Measurements from ENCODE around the gene PTPRN2.
"Not testable (repeated sequence)": the region's sequence is repeated elsewhere in the genome, so short reads cannot be mapped to it uniquely, and the experiment has no call there.

PTPRN2 gene

DNA sequence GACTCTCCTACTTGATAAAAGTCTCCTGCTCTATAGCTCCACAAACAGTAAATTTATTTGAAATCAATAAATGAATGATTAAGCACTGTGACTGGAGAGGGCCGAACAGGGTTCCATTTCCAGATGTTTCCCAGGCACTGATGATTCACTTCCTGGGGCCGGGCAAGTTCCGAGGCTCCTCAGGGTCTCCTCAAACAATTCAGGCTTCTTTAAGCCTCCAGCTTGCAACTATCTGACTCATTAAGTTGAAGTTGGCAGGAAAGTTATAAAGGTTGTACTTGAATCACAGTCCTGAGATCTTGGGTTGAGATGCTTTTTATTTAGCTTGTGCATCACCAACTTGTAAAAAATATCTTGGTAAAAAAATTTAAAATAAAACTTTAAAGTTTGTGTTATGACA is 637.9 kb downstream of the PTPRN2 start:
- DNase-seq: no peak

DNA sequence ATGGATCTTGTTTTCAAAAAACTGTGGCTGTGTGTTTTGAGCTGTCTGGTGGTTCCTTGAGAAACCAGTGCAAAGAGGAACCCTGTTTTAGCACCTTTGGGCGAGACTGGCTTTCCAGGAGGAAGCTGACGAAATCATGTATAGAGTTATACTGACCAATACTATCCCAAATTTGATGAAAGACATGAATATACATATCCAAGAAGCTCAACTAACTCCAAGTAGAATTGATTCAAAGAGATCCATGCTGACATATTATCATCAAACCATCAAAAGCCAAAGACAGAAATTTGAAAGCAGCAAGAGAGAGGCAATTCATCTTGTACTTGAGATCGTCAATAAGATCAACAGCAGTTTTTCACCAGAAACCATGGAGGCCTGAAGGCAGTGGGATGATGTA is 640.1 kb downstream of the PTPRN2 start:
- DNase-seq: no peak

DNA sequence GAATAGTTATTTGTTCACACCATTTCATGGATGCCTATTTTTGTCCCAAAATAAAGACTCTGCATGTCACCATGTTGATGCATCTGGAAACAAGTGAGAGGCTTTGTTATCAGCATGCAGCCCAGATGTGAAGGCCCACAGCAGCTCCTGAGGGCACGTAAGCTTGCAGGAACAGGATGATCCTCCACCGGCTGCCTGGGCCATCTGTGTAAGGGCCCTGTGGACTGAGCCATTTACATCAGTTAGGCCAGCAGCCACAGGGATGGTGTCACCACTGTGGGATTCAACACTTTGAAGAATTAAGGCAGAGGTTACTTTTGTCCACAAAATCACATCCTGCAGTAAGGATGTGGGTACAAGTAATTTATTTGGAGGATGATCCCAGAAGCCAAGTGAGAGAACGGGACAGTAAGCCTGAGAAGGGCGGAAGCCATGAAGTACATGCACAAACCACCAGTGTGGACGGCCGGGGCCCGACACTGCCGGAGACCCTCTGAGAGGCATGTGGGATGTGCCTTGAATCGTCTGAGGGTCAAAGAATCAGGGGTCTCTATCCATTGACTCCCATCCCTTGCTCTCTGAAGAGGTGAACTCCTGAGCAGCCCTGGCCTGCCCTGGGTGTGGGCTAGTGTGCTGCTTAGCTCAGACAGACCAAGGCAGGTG is 641.1 kb downstream of the PTPRN2 start:
- DNase-seq: no peak

DNA sequence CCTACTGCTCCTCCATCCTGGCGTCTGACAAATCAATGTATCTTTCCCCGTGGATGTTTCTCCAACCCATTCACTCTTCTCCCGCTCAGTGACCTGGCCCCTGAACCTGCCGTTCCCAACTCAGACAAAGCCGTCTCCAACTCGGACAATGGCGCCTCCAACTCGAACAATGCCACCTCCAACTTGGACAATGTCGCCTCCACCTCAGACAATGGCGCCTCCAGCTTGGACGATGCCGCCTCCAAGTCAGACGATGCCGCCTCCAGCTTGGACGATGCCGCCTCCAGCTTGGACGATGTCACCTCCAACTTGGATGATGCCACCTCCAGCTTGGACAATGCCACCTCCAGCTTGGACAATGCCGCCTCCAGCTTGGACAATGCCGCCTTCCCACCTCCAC is 642.2 kb downstream of the PTPRN2 start:
- DNase-seq: no peak

DNA sequence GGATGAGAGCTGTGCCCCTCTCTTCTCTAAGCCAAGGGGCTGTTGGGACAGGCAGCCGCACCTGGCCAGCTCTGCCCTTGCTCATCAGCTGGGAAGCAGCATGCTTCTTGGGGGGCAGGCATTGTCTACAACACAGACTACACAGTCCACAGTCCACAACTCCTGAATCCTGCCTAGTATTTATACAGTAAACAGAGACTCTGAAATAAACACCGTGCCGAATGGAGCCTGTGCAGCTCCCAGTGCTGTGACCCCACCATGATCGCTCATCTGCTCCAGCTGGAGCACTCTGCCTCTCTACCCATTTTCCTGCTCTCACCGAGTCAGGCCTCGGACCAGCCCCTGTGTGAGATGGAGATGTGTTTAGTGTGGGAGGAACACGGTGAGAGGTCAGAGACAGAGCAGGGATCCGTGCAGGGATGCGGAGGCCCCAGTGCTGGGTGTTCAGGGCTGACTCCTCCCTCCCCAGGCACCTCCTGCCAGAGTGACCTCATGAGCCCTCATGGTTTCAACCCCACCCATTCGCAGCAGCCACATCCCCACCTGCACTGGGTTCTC is 642.8 kb downstream of the PTPRN2 start:
- DNase-seq: no peak

DNA sequence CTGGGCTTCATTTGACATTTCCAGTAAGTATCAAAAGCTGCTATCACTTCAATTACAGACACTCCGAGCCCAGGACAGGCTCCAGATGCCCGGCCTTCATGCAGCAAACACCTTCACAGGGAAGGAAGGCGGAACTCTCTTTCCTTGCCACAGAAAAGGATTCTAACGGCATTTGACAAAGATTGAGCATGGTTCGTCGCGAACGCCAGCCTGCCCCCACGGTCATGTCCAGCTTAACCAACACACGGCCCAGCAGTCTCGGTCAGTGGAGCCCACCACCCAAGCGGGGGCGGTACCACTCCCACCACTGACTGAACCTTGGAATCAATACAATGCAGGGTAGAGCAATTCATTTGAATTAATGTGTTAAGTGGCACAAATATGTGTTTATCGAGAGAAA is 643.6 kb downstream of the PTPRN2 start:
- no peak for DNase-seq

DNA sequence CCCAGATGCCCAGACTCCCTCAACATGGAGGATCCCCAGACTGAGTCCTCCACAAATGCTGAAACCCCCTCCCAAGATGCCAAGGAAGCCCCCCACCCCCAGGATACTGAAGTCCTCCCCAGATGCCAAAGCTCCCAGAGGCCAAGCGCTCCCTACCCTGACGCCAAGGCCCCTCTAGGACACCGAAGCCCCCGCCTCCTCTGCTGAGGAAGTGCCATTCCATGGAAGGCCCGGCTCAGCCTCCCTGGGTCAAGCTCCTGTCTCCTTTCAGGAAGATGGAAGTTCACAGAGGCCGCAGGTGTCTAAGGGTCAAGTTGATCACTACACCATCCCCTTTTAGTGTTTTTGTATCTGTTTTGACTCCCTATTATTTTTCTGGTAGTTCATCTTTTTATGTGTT is 644.1 kb downstream of the PTPRN2 start:
- DNase-seq: no peak

DNA sequence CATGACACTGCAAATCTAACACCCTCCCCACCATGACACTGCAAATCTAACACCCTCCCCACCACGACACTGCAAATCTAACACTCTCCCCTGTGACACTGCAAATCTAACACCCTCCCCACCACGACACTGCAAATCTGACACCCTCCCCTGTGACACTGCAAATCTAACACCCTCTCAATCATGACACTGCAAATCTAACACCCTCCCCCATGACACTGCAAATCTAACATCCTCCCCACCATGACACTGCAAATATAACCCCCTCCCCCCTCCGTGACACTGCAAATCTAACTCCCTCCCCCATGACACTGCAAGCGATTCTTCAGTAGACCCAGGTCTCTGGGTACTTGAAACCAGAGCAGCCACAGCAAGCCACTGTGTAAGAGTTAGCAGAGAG is 646.4 kb downstream of the PTPRN2 start:
- DNase-seq: no peak

DNA sequence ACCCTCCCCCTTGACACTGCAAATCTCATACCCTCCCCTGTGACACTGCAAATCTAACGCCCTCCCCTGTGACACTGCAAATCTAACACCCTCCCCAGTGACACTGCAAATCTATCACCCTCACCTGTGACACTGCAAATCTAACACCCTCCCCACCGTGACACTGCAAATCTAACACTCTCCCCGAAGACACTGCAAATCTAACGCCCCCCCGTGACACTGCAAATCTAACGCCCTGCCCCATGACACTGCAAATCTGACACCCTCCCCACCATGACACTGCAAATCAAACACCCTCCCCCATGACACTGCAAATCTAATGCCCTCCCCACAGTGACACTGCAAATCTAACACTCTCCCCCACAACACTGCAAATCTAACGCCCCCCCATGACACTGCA is 647.1 kb downstream of the PTPRN2 start:
- DNase-seq: no peak

DNA sequence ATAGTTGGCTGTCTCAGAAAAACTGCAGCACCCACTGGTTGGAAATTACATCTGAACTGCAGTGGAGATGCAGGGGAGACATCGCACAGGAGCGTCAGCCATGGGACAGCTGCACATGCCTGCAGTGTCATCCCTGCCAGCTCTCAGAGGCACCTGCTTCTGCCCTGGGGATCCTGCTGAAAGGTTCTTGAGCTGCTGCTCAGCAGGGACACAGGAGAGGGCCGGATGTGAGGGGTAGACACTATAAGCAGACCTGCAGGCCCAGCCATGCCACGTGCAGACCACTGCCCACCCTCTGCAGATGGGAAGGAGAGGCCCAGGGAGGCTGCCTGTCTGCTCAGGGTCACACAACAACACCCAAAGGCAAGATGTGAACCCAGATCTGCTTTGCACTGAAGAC is 649.4 kb downstream of the PTPRN2 start:
- no peak for DNase-seq

DNA sequence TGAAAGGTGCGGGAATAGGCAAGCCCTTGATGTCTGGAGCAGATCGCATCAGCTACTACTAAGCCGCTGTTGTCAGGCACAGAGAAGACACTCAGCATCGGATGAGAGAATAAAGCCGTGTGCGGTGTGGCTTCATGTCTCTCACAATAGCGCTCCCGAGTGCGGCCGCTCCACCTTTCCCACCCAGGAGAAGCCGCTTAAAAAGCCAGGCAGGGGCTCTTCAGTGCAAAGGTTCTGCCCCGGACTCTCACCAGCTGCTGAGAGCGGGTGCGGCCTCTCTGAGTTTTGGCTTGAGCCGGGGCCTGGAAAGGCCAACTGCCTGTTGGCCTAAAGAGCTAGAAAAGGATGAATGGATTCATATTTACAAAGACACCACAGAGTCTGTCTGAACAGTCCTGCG is 650.2 kb downstream of the PTPRN2 start:
- no peak for DNase-seq

DNA sequence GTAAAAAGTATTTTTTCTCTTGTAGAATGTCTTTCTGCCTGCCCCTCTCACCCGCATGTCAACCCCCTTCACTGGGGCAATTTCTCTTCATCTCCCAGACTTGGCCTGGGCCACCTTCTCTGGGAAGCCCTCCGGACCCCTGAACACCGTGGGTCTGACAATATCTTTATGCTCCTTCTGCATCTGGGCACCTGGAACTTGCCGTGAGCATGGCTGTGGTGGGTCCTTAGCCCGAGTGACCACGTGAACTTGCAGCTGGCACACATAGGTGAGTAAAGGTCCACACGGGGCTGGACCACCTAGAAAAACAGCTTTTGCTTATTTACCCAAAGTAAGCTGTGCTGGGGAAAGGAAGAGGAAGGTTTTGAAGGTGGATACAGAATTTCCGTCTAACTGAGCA is 650.6 kb downstream of the PTPRN2 start:
- no peak for DNase-seq

DNA sequence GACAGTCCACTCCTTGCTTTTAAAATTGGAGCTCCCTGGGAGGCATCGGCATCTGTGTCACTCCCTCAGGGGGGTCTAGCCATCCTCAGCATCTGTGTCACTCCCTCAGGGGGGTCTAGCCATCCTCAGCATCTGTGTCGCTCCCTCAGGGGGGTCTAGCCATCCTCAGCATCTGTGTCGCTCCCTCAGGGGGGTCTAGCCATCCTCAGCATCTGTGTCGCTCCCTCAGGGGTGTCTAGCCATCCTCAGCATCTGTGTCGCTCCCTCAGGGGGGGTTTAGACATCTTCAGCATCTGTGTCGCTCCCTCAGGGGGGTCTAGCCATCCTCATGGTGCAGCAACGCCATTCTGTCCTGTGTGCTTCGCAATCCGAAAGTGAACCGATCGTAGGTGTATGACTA is 651.9 kb downstream of the PTPRN2 start:
- not testable (repeated sequence) for DNase-seq

DNA sequence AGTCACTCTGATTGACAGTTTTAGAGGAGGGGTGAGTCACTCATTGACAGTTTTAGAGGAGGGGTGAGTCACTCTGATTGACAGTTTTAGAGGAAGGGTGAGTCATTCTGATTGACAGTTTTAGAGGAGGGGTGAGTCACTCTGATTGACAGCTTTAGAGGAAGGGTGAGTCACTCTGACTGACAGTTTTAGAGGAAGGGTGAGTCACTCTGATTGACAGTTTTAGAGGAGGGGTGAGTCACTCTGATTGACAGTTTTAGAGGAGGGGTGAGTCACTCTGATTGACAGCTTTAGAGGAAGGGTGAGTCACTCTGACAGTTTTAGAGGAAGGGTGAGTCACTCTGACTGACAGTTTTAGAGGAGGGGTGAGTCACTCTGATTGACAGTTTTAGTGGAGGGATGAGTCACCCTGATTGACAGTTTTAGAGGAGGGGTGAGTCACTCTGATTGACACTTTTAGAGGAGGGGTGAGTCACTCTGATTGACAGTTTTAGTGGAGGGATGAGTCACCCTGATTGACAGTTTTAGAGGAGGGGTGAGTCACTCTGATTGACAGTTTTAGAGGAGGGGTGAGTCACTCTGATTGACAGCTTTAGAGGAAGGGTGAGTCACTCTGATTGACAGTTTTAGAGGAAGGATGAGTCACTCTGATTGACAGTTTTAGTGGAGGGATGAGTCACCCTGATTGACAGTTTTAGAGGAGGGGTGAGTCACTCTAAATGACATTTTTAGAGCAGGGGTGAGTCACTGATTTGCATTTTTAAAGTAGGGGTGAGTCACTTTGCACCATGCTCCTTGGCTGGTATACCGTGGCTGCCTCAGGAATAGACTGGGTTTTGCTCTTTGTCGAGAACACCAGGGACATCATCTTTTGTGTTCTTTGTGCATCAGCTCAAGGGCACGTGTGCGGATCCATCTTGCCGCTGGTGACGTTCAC is 654.1 kb downstream of the PTPRN2 start:
- DNase-seq: not testable (repeated sequence)

DNA sequence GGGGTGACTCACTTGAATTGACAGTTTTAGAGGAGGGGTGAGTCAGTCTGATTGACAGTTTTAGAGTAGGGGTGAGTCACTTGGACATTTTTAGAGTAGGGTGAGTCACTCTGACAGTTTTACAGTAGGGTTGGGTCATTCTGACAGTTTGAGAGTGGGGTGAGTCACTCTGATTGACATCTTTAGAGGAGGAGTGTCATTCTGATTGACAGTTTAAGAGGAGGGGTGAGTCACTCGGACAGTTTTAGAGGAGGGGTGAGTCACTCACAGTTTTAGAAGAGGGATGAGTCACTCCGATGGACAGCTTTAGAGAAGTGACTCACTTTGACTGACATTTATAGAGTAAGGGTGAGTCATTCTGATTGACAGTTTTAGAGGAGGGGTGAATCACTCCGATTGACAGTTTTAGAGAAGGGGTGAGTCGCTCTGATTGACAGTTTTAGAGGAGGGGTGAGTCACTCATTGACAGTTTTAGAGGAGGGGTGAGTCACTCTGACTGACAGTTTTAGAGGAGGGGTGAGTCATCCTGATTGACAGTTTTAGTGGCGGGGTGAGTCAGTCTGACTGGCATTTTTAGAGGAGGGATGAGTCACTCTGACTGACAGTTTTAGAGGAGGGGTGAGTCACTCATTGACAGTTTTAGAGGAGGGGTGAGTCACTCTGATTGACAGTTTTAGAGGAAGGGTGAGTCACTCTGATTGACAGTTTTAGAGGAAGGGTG is 655.0 kb downstream of the PTPRN2 start:
- no peak for DNase-seq

DNA sequence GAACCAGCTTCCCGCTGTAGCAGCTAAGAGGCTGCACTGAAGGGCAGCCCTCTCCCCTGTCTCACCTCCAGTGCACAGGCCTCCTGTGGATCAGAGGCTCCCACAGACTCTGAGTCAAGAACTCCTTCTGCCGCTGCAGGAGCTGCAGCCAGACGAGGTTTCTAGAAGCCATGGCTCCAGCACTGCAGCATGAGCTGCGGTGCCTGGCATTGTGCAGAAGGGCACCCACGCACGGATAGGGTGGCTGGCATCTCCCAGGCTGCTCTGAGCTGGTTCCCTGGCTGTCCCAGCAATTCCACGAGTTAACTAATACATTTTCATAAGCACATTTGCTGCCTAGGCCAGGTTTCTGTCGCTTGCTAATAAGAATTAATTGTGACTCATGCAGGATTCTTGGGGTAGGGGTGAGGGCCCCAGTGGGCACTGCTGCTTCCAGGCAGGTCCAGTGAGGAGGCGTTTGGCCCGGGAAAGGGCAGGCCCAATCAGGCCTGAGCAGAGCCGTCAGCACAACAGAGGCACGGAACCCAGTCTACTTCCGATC is 656.6 kb downstream of the PTPRN2 start:
- no peak for DNase-seq

DNA sequence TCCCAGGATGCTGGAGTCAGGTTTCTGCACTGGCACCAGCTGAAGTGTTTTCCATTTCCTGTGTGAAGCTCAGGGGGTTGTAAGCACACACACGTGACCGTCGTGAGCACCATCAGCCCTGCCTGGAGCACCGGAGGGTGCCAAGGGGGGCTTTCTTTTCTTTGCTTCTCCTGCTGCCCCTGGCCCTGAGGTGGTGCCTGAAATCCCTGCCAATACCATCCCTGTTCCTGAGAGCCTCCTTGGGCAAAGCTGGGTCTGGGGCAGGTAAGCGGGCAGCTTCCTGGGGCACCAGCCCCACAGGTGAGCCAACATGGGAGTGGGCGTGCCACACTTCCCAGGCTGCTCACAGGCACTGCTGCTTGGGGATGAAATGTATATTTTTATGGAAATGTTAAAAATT is 657.2 kb downstream of the PTPRN2 start:
- DNase-seq: no peak

DNA sequence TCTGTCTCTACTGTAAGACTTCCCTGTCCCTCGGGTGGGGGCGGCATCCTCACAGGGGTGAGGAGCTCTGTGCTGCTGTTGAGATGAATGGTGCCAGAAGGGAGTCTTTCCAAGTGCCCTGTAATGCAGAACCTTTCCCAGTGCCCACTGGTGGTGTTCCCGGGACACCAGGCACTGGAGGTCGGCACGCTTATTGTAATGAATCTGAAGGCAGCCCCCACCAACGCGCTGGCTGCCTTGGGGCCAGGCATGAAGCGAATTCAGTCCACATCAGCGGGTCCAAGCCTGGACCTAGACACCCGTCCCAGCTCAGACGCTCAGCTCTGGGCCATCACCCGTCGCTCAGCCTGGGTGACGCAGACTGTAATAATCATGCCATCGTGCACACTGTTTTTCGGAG is 658.0 kb downstream of the PTPRN2 start:
- DNase-seq: no peak

DNA sequence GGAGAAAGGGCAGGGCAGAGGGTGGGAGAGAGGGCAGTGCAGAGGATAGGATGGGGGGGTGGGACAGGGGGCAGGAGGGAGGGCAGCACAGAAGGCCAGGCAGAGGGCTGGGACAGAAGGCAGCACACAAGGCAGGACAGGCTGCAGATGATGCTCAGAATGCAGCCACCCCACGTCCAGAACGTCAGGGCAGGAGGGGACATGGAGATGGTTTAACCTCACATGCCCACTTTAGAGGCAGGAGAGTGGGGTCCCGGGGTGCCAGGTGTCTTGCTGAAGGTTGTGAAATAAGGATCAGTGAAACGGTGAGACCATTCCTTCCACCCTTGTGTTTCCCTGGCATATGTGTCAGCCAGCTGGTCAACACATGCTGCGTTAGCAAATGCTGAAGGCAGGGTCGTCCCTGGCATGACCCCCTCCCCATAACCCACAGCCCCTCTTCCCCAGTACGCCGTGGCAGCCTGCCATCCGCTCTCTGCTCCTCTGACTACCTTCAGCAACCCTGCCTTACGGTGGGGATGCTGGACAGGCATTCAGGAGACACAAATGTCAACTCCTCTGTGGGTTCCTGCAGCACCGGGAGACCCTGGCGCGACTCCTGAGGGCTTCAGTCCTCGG is 658.7 kb downstream of the PTPRN2 start:
- no peak for DNase-seq

DNA sequence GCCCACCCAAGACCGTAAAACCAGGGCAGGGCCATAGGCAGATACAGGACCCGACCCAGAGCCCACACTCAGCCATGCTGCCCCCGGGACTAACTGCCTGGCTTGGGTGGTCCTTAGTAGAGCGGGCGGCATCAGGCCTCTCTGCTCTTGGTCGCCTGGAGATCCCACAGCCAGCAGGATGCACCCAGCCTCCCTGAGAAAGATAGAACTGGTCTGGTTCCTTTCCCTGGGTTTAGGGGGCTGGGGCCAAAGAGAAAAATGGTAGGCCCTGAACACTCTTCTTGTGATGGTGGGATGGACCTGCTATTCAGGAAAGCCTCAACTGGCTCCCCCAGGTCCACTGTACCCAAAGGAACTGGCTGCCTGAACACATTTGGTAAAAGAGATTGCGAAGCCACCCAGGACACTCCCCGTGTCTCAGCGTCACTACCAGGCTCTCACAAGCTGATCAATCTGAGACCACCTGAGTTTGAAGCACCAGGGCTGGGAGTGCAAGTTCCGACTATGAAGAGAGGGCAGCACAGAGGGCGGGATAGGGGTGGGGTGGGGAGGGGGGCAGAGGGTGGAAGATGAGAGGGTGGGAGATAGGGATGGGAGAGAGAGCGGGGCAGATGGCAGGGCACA is 659.3 kb downstream of the PTPRN2 start:
- no peak for DNase-seq

DNA sequence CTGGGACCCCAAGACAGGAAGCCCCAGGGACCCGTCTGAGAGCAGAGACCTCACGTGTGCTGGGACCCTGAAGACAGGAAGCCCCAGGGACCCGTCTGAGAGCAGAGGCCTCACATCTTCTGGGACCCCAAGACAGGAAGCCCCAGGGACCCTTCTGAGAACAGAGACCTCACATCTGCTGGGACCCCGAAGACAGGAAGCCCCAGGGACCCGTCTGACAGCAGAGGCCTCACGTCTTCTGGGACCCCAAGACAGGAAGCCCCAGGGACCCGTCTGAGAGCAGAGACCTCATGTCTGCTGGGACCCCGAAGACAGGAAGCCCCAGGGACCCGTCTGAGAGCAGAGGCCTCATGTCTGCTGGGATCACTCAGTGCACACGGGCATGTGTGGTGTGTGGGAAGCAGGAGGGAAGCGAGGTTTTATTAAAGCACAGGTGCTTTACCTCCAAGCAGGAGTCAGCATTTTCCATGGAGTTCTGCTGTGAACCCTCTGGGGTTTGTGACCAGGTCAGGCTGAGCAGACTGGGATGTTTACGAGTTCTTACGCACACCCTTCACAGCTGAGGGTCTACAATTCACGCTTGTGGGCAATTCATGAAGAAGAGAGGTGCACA is 660.2 kb downstream of the PTPRN2 start:
- no peak for DNase-seq
